ENCODE measurements around the gene ZBED5. TPM values are rescaled to one million over a fixed set of nuclear protein-coding genes. Genes with fewer than 3 reads are reported as not detected.
"Not testable (repeated sequence)": the region's sequence is repeated elsewhere in the genome, so short reads cannot be mapped to it uniquely, and the experiment has no call there.

ZBED5 gene
- total and polyA plus RNA-seq, 2 experiments from 2014 or later: 30.5 to 46.2 TPM

GRCh38 chr11:10891151-10891720 lies 33.4 kb upstream of the ZBED5 start:
- Histone ChIP-seq H3K36me3 (replicated peaks; ENCODE audit: insufficient read depth, low read depth) (no peaks in the 10 kb centered on the region), H4K20me1 (ENCODE audit: insufficient read depth, poor library complexity, severe bottlenecking) (no peaks in the 10 kb centered on the region), H3K4me1 (ENCODE audit: insufficient read depth) (peaks cover 27% of the 10 kb centered on the region), H3K9me3 (ENCODE audit: low read depth) (no peaks in the 10 kb centered on the region), H3K4me3 (no peak overlapping the region), H3K27me3 (no peaks in the 10 kb centered on the region), H3K79me2 (no peaks in the 10 kb centered on the region), H2AFZ (no peak overlapping the region), H3K4me2 (no peak overlapping the region), H3K27ac (no peak overlapping the region), H3K9me2 (replicated peaks; ENCODE audit: insufficient read depth) (no peaks in the 10 kb centered on the region)
- 97% methylated on average over 1 of the region's 1 CpG for WGBS (ENCODE audit: low lambda C conversion rate, missing lambda C conversion rate)
- no peak for DNase-seq (ENCODE audit: low spot score)
- TF ChIP-seq CTCF (IDR thresholded peaks at IDR 0.05; ENCODE audit: poor library complexity) (no peak), EZH2 (IDR thresholded peaks at IDR 0.05; ENCODE audit: borderline replicate concordance) (no peak), EZH2phosphoT487 (IDR thresholded peaks at IDR 0.05; ENCODE audit: low read depth, severe bottlenecking, unreplicated experiment) (no peak)

DNA sequence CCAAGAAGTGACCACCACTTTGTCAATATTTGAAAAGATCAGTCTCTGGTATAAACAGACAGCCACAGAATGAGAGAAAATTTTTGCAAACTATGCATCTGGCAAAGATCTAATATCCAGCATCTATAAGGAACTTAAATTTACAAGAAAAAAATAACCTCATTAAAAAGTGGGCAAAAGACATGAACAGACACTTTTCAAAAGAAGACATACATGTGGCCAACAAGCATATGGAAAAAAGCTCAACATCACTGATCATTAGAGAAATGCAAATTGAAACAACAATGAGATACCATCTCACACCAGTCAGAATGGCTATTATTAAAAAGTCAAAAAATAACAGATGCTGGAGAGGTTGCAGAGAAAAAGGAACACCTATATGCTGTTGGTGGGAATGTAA lies 32.2 kb upstream of the ZBED5 start:
- H3K79me2 ChIP-seq; H3K9me2 ChIP-seq (replicated peaks; ENCODE audit: insufficient read depth); H3K27ac ChIP-seq; H3K36me3 ChIP-seq (replicated peaks; ENCODE audit: insufficient read depth, low read depth); H2AFZ ChIP-seq; H4K20me1 ChIP-seq (ENCODE audit: insufficient read depth, poor library complexity, severe bottlenecking); H3K4me3 ChIP-seq; DNase-seq (ENCODE audit: low spot score); H3K27me3 ChIP-seq; H3K4me2 ChIP-seq; H3K9me3 ChIP-seq (ENCODE audit: low read depth): not testable (repeated sequence)
- peaks cover 37% of the 10 kb centered on the region for H3K4me1 ChIP-seq (ENCODE audit: insufficient read depth)

- no peak overlapping the region for H2AFZ ChIP-seq
- TF ChIP-seq CTCF (IDR thresholded peaks at IDR 0.05; ENCODE audit: poor library complexity) (no peak), EZH2phosphoT487 (IDR thresholded peaks at IDR 0.05; ENCODE audit: low read depth, severe bottlenecking, unreplicated experiment) (no peak), EZH2 (IDR thresholded peaks at IDR 0.05; ENCODE audit: borderline replicate concordance) (no peak)
- H3K4me1 ChIP-seq (ENCODE audit: insufficient read depth): peaks cover 17% of the 10 kb centered on the region
- H3K4me2 ChIP-seq: no peak overlapping the region
- no peaks in the 10 kb centered on the region for H3K36me3 ChIP-seq (replicated peaks; ENCODE audit: insufficient read depth, low read depth)
- H4K20me1 ChIP-seq (ENCODE audit: insufficient read depth, poor library complexity, severe bottlenecking): no peaks in the 10 kb centered on the region
- no peaks in the 10 kb centered on the region for H3K27me3 ChIP-seq
- no peak for DNase-seq (ENCODE audit: low spot score)
- no peak overlapping the region for H3K4me3 ChIP-seq
- peak overlapping the region; percentile 36 for H3K27ac ChIP-seq
- no peaks in the 10 kb centered on the region for H3K9me2 ChIP-seq (replicated peaks; ENCODE audit: insufficient read depth)
- H3K79me2 ChIP-seq: no peaks in the 10 kb centered on the region
- H3K9me3 ChIP-seq (ENCODE audit: low read depth): no peaks in the 10 kb centered on the region
Observed at GRCh38 chr11:10887307-10887706, 29.5 kb upstream of the ZBED5 start.

GRCh38 chr11:10886652-10887250 lies 28.9 kb upstream of the ZBED5 start:
- DNase-seq (ENCODE audit: low spot score): no peak
- peak overlapping the region; percentile 36 for H3K27ac ChIP-seq
- no peak overlapping the region for H3K4me2 ChIP-seq
- H3K9me2 ChIP-seq (replicated peaks; ENCODE audit: insufficient read depth): no peaks in the 10 kb centered on the region
- no peaks in the 10 kb centered on the region for H3K27me3 ChIP-seq
- H3K36me3 ChIP-seq (replicated peaks; ENCODE audit: insufficient read depth, low read depth): no peaks in the 10 kb centered on the region
- H3K4me1 ChIP-seq (ENCODE audit: insufficient read depth): peaks cover 16% of the 10 kb centered on the region
- H3K79me2 ChIP-seq: no peaks in the 10 kb centered on the region
- H4K20me1 ChIP-seq (ENCODE audit: insufficient read depth, poor library complexity, severe bottlenecking): no peaks in the 10 kb centered on the region
- 86% methylated on average over 3 of the region's 3 CpGs for WGBS (ENCODE audit: low lambda C conversion rate, missing lambda C conversion rate)
- H3K4me3 ChIP-seq: no peak overlapping the region
- no peak overlapping the region for H2AFZ ChIP-seq
- TF ChIP-seq EZH2 (IDR thresholded peaks at IDR 0.05; ENCODE audit: borderline replicate concordance) (no peak), CTCF (IDR thresholded peaks at IDR 0.05; ENCODE audit: poor library complexity) (no peak), EZH2phosphoT487 (IDR thresholded peaks at IDR 0.05; ENCODE audit: low read depth, severe bottlenecking, unreplicated experiment) (no peak)
- no peaks in the 10 kb centered on the region for H3K9me3 ChIP-seq (ENCODE audit: low read depth)

Data from hepatocyte (in vitro differentiated cells).